HG02571 (cell line): ENCODE measurements around the gene TRIP10.
"Not testable (repeated sequence)": the region's sequence is repeated elsewhere in the genome, so short reads cannot be mapped to it uniquely, and the experiment has no call there.

Experiments
- ATAC-seq: cut with Tn5 transposase; IDR thresholded peaks from one replicate; pipeline ENCODE4 v1.9.1; 2021; ENCODE audit warnings: mild to moderate bottlenecking, moderate library complexity; ENCODE audit not compliant: unreplicated experiment

Gene TRIP10

GRCh38 chr19:6790194-6791128 is 51.0 kb downstream of the TRIP10 start:
- ATAC-seq = no peak

DNA sequence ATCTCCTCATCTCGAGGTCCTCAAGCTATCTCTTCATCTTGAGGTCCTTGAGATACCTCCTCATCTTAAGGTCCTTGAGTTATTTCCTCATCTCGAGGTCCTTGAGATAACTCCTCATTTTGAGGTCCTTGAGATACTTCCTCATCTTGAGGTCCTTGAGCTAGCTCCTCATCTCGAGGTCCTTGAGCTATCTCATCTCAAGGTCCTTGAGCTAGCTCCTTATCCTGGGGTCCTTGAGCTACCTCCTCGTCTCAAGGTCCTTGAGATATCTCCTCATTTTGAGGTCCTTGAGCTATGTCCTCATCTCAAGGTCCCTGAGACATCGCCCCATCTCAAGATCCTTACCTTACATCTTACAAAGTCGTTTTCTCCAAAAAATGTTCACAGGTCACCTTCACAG is 51.8 kb downstream of the TRIP10 start:
- ATAC-seq = no peak

DNA sequence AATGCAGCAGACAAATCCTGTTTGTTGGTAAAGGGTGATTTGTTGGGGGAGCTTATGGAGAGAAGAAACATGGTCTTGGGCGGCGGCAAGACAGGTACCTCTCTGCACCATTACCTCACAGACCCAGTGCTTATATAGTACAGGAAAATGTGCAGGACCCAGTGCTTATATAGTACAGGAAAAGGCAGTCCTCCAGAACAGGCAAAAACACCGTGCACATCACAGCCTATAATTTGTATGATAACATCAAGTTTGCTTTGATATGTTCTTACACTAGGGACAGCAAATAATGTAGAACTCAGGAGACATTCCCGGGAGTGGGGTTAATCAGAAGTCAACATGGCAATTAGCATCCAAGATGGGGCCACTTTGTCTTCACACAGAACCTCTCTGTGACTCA is 53.9 kb downstream of the TRIP10 start:
- ATAC-seq = no peak

DNA sequence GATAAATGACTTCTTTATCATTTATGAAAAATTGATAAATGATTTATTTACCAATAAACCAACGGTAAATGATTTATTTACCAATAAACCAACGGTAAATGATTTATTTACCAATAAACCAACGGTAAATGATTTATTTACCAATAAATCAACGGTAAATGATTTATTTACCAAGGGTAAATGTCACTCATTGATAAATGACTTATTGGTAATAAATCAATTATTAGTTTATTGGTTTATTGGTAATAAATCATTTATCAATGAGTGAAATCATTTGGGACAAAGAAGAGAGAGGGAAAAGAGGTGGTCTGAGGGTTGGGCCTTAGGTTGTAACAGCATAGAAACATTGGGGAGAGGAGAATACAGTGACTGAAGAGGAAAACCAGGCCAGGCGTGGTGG is 54.5 kb downstream of the TRIP10 start:
- ATAC-seq = no peak

GRCh38 chr19:6794686-6795431 is 55.4 kb downstream of the TRIP10 start:
- no peak for ATAC-seq

DNA sequence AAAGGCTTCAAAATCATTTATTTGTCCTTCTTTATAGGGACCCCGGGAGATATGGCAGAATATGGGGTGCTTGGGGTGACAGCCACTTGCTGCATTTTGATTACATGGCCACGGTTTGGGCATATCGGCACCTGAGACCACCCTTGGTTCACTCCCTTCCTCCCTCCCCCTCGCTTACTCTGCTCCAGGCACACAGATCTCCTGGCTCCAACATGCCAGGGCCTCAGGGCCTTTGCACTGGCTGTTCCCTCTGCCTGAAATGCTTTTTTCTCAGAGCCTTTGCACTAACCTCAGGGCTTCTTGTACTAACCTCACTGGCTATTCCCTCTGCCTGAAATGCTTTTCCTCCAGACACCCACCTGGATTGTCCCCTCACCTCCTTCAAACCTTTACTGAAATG is 56.8 kb downstream of the TRIP10 start:
- no peak for ATAC-seq

GRCh38 chr19:6797646-6798045 is 58.2 kb downstream of the TRIP10 start:
- no peak for ATAC-seq

DNA sequence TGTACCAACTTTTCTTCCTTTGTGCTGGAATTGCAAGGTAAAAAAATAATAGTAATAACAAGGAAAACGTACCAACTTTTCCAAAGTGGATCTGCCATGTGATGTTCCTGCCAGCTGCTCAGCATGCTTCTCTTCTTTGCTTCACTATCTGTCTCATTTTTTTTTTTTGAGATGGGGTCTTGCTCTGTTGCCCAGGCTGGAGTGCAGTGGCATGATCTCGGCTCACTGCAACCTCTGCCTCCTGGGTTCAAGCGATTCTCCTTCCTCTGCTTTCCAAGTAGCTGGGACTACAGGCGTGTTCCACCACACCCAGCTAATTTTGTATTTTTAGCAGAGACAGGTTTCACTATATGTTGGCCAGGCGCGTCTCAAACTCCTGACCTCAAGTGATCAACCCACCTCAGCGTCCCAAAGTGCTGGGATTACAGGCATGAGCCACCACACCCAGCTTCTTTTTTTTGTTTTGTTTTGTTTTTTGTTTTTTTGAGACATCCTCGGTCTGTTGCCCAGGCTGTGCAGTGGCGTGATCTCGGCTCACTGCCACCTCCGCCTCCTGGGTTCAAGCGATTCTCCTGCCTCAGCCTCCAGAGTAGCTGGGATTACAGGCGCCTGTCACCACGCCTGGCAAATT is 60.8 kb downstream of the TRIP10 start:
- ATAC-seq = not testable (repeated sequence)

DNA sequence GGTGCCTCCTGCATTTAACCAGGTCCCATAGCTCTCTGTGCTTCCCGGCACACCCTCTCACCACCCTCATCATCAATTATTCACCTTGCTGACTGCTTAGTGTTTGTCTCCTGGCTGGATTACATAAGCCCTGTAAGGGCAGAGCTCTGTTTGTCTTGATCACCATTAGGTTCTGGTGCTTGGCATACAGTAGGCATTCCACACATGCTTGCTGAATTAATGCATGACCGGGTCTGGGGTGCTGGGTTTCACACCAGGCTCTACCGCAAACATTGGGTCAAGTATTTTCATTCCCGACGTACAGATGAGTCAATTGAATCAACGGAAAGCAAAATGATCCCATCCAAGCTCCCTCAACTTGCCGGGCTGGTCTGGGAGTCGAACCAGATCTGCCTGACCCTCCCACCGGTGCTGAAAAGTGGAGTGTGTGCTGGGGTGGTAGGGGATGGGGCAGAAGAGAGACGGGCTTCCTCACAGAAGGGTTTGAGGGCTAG is 61.6 kb downstream of the TRIP10 start:
- no peak for ATAC-seq
